ENCODE data around the gene THAP11.

DNA sequence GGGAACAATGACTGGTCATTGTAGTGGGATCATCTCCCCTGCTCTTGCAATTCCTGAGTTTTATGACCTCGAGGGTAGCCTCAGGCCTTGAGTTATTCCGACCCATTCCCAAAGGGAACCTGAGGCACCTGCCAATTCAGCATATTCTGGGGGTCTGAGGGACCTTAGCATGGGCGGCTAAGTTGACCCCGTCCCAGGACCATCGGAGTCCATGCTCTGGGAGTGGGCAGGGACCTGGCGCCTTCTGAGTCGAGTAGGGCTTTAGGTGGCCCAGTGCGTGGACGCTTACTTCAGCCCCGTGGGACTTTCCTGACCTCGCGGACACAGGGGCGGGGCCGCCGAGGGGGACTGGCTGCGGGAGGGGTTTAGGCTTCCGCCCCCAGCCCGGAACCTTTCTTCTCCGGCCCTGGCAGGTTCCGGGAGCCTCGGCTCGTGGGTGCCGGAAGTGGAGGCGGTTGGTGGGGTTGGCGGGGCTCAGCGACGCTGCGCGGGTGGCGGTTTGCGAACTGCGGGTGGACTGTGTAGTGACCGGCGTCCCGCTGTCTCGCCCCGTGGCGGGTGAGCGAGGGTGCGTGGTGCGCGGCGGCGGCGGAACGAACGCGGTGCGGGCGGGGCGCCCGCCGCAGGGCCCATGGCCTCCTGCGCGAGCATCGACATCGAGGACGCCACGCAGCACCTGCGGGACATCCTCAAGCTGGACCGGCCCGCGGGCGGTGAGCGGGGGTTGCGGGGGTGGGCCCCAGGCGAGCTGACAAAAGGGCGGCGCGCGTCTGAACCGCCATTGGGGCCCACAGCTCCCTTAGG, 30.7 kb downstream of the THAP11 start, which contains the start of gene EDC4:
- TF ChIP-seq CTCF (IDR thresholded peaks at IDR 0.05) (no peak), POLR2A (IDR thresholded peaks at IDR 0.05) (peak; percentile 47 to 52)
